Measurements from ENCODE around the gene MTCL1.

DNA sequence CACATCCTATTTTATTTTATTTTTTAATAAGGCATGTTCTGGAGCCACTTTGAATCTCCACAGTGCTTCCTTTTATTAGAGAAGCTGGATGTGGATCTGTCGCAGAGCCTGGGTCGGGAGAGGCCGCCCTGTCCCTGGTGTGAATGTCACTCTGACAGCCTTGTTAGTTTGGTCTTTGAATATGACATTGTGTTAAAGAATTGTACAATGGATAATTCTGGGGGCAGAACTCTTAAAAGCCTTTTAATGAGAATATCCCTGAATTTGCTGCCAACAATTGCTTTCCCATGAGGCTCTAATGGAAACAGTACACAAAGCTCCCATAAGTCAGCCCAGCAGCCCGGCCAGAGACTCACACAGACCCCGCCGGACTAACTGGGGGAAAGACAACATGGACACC, 82.4 kb downstream of the MTCL1 start:
- TF ChIP-seq, protein P1, sequence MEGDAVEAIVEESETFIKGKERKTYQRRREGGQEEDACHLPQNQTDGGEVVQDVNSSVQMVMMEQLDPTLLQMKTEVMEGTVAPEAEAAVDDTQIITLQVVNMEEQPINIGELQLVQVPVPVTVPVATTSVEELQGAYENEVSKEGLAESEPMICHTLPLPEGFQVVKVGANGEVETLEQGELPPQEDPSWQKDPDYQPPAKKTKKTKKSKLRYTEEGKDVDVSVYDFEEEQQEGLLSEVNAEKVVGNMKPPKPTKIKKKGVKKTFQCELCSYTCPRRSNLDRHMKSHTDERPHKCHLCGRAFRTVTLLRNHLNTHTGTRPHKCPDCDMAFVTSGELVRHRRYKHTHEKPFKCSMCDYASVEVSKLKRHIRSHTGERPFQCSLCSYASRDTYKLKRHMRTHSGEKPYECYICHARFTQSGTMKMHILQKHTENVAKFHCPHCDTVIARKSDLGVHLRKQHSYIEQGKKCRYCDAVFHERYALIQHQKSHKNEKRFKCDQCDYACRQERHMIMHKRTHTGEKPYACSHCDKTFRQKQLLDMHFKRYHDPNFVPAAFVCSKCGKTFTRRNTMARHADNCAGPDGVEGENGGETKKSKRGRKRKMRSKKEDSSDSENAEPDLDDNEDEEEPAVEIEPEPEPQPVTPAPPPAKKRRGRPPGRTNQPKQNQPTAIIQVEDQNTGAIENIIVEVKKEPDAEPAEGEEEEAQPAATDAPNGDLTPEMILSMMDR (IDR thresholded peaks at IDR 0.05) = no peak
- TF ChIP-seq POLR2A (IDR thresholded peaks at IDR 0.05) (no peak), POLR2AphosphoS5 (IDR thresholded peaks at IDR 0.05) (no peak)
